Stimulated activated CD4-positive, alpha-beta T cell treated with anti-CD3 and anti-CD28 coated beads, Interleukin-15, amount 100 ng/mL, for 1 hour (primary cell): ENCODE results near the gene SHLD1.

Experiments used
- DNase-seq, 2 donors: peaks; one replicate each; pipeline ENCODE4 v3.0.0-alpha.2; 2020; ENCODE audit warnings: low read depth in 1 of 2, low spot score in 1 of 2

Gene SHLD1

GRCh38 chr20:5845681-5846615 is 95.7 kb downstream of the SHLD1 start:
- DNase-seq, result no peak

DNA sequence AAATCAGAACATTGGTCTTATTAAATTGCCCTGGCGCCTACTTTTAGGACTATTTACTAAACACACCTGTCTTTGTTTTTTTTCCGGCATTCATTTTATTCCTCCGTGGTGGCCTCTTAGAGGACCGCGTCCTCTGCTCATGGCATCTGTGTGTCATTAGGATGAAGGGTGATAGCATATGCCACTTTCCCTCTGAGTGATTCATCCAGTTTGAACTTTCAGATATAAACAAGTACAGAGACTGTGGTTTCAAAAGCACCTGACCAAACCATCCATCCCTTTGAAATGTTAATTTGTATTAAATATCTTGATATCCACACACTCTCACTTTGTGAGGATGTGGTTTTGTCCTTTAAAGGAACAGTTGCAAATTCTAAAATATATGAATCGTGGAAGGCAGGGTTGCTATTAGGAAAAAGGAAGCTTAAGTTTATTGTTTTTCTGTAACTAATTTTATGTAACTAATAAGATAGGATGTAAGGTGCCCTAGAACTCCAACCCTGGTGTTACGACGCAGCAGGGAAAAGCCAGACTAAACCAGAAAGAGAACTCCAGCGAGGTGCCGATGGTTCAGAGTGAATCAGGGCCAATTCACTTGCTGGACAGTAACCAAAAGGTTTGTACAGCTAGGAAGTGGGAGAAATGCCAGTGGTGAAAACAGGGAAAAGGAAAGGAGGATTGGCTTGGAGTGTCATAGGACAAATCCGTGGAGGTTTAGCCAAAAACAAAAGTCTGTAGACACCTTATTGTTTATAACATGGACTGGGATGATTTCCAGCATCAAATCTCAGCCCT is 98.7 kb downstream of the SHLD1 start:
- no peak for DNase-seq

- no peak for DNase-seq
Observed at GRCh38 chr20:5855939-5856338, 105.7 kb downstream of the SHLD1 start.

DNA sequence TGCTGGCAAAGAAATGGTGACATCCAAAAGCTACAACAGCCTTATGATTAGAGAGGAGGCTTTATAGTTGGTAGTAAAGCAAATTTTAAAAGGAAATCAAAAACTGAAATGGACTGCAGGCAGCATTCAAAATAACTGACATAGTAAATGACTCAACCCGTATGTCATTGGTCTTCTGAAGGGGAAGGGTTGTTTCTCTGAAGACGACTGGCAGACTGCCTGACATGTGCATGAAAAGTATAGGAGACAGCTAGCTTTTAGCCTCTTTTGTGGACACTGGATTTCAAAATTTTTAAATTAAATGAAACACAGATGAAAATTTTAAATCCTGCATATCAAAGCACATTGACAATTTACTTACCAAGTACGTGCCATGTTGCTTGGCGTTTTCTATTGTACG is 109.4 kb downstream of the SHLD1 start:
- DNase-seq, result no peak

DNA sequence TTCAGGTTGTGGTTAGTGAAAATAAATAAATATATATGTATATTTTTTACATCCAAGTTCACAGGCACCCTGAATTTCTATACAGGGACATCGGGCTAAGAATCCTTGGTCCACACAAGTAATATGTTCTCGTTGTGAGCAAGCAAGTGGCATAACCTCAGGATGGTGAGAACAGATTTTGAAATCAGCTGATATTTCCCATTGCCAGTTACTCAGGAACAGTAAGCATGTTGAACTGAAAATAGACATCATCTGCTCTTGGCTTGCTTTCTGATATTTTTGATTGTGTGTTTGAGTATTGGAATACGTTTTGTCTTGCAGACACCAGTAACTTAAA is 112.5 kb downstream of the SHLD1 start:
- DNase-seq, result no peak

DNA sequence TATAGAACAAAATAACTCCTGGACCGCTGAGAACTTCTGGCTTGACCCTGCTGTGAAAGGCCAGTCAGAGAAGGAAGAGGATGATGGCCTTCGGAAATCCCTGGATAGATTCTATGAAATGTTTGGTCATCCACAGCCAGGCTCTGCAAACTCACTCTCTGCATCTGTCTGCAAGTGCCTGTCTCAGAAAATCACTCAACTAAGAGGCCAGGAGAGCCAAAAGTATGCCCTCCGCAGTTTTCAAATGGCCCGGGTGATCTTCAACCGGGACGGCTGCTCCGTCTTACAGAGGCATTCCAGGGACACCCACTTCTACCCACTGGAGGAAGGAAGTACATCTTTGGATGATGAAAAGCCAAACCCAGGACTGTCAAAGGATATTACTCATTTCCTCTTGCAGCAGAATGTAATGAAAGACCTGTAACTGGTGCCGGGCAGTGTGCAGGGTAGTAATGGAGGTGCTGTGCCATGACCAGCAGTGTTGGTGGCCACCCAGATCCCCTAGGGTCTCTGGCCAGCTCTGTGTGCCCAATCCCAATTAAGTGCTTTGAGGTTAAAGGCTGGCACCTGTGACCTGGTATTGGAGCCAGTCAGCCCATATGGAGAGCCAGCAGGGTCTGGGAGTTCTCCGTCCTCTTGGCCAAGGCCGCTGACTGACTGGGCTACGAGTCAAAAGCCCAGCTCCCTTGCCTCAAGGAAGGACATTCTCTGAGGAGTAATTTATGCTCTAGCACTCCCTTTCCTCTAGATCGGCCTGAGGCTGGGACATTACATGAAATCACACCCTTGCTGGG is 113.0 kb downstream of the SHLD1 start:
- no peak for DNase-seq

GRCh38 chr20:5864428-5864827 is 114.2 kb downstream of the SHLD1 start:
- DNase-seq, result no peak

DNA sequence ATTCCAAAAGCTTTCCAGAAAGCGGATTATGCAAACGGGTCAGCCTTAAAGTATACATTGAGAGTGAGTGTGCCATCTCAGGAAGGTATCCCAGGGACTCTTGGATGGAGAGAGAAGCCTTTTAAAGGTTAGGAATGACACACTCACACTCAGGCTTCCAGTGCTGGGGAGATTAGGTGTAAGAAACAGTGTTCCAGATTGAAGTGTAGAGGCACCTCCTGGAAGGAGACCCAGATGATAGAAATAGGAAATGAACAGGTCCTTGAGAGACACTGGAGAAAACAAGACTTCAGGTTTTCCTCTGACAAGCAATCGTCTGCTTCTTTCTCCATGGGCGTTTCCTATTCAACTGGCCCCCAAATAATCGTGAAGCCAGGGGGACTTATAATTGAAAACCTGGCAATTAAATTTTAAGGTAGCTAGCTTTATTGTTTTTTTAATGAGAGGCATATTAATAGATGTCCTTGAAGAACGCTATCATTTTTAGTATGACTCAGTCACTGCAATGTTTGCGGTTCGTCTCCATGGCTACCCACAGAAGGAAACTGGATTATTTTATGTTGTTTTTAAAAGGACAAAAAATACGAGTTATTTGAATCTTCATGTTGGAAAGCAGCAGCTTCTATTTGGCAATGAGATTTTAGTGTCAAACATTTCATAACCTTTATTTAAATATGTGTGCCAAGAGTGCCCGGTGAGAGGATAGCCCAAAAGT is 114.8 kb downstream of the SHLD1 start:
- DNase-seq, result no peak

- DNase-seq, result no peak
Observed at GRCh38 chr20:5865604-5866003, 115.4 kb downstream of the SHLD1 start.

GRCh38 chr20:5870568-5870981 is 120.4 kb downstream of the SHLD1 start:
- no peak for DNase-seq

DNA sequence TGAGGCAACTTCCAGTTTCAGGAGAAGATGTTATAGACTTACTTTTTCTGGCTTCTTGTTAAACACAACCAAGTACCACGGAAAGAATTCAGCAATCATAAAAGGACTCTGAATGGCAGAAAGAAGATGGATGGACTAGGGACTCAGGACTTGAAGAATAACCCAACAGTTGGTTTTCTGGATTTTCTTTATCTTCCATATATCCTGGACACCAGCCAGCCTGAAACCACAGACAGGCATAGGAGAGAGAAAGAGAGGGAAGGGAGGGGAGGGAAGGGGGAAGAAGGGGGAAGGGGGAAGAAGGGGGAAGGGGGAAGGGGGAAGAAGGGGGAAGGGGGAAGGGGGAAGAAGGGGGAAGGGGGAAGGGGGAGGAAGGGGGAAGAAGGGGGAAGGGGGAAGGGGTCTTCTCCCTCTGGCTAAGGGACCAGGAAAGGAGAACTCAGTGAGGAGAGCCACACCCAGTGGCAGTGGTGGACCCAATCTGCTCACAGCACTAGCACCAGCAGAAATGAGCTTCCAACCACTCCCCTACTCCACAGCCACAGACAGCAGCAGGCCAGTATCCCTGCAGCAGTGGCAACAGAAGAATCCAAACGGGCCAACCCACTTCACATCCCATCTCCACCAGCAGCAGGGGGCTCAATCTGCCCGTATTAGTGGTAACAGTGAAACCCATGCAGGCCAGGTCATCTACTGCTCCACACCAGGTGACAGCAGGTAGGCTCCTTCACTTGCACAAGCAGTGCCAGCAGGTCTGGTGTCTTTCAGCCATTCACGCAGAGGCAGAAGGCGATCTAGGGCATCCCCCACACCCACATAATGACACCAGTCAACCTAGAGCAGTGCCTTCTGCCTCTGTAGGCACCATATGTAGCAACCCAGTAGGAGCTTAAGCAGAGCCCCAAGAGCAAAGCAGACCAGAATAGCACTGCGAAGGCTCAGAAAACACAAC is 121.5 kb downstream of the SHLD1 start:
- DNase-seq, result no peak

DNA sequence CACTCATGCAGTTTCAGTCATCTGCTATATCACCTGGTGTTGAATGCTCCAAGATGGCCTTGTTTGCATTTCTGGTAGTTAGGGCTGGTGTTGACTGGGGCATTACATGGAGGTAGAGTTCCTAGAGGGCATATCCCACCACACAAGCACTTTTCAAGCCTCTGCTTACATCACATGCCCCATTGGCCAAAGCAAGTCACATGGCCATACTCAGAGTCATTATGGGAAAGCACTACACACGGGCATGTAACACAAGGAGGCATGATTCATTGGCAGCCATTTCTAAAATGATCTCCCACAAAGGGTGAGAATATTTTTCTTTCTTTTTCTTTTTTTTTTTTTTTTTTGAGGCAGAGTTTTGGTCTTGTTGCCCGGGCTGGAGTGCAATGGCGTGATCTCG is 126.9 kb downstream of the SHLD1 start:
- DNase-seq, result no peak

GRCh38 chr20:5880326-5880725 is 130.1 kb downstream of the SHLD1 start:
- no peak for DNase-seq

GRCh38 chr20:5881703-5882102 is 131.5 kb downstream of the SHLD1 start:
- DNase-seq, result no peak

GRCh38 chr20:5882166-5882565 is 132.0 kb downstream of the SHLD1 start:
- DNase-seq, result no peak

GRCh38 chr20:5884465-5885335 is 134.5 kb downstream of the SHLD1 start:
- DNase-seq, result no peak

GRCh38 chr20:5885866-5886265 is 135.7 kb downstream of the SHLD1 start:
- DNase-seq, result no peak

GRCh38 chr20:5886788-5887187 is 136.6 kb downstream of the SHLD1 start:
- DNase-seq, result no peak

DNA sequence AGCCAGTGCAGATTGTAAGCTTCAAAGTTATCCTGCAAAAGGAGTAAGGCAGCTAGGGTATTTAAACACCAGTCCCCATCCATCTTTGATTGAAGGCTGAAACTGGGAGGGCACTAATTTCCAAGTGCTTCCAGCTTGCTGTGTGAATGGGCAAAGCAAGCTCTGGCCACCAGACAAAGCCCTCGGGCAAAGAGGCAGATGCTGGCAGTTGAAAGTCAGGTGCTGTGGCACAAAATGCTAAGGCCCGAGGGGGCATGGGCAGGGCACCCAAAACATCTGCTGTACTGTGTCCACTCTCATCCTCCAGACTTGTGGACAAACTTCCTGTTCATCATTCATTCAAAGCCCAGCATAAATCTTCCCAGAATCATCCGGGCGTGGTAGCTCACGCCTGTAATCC is 137.2 kb downstream of the SHLD1 start:
- DNase-seq, result no peak
